Stimulated activated CD4-positive, alpha-beta T cell treated with anti-CD3 and anti-CD28 coated beads, Interleukin-15, amount 100 ng/mL, for 1 hour (primary cell): ENCODE measurements around the gene FAM120C.

ENCODE experiments used
- DNase-seq, 2 donors: peaks; one replicate each; pipeline ENCODE4 v3.0.0-alpha.2; 2020; ENCODE audit warnings: low read depth in 1 of 2, low spot score in 1 of 2

Gene FAM120C

DNA sequence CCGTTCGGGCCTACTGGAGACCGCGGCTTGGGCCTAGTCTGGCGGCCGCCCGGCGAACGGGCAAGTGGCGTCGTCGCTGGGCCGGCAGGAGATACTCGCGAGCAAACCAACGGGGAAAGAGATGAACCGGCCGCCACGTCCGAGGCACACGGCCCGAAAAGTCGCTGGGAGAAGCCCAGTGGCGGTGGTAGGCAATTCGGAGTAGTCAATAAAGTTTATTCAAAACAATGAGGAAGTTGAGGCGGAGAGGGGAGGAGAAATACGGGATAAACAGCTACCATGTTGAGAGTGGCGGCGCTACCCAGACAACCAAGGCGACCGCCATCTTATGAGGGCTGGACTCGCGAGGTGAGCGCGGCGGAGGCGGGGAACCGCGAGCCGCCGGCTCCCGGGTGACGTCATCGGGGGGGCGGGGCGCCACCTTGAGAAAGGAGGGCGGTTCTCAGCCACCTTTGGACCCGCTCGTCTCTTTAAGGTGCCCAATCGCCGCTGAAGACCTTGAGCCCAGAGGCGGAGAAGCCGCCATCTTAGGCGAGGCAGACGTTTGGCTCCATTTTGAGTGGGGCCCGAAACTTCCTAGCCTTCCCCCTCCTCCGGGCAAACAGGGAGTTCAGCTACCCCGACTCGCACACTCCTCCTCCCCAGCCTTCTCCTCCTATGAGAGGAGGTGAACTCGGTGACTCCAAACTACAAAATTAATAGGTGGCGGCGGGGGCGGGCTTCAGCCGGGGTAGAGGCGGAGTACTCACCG lies 138.8 kb downstream of the FAM120C start, which contains the start of gene PHF8:
Gene PHF8, minus strand, starts transcription at position 348 of the 751 bp plus-strand sequence. CDS start 1,745 bp downstream, outside the sequence.
- peak; percentile 89 to 90 for DNase-seq

- DNase-seq = peak; percentile 7 to 15
Measured at GRCh38 chrX:54043541-54044125, 139.4 kb downstream of the FAM120C start.

DNA sequence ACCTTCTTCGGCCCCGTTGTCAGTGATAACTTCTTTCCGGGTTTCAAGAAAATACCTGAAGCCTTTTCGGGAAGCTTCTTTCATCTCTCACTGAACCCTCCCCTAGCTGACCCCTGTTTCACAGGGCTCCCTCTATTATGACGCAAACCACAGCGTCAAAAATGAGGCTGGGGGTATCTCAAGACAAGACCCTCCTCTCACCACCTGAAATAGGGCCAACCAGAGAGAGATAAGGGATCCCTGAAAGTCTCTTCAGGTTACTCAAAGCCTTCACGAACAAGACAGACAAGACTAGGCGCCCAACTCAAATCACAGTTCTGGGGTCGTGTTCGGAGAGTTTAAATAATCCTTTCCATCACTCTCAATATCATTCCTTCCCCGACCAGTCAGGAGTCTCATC lies 140.0 kb downstream of the FAM120C start:
- DNase-seq = no peak

GRCh38 chrX:54042609-54043021 lies 140.4 kb downstream of the FAM120C start:
- no peak for DNase-seq

DNA sequence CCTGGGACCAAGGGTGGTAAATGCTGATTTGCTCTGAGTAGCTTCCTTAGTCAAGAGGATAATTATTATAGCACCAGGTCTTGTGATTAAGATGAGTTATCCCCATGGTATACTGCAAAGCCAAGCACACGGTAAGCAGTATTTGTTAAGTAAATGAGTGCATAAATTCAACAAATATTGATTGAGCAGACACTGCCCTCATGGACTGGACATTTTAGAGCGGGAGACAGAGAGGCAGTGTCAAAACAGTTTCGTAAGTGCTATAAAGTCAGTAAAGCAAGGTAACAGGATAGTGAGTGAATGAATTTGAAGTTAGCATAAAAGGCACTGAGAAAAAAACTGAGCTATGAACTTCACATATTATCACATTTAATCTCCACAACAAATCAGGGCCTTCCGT lies 152.7 kb downstream of the FAM120C start:
- no peak for DNase-seq

- no peak for DNase-seq
Measured at GRCh38 chrX:54029529-54030143, 153.4 kb downstream of the FAM120C start.

DNA sequence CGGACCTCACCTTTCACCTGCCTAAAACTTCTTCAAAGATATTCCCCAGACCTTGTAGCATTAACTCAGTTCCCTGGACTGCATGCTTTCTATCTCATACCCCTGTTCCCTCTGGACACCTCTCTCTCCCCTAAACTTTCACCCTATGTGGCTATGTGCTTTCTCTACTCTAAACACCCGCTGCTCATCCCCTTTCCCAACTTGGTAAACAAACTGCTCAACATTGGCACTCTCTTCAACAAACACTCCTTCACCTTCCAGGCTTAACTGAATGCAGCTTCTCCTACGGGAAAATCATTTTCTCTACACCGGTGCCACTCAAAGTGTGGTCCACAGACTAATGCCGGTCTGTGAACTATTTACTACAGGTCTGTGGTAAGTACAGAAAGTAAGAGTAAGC lies 158.7 kb downstream of the FAM120C start:
- DNase-seq = no peak
